Astrocyte (in vitro differentiated cells and primary cell): Measurements from ENCODE around the gene OR2AE1.

Experiments
- CTCF ChIP-seq: IDR thresholded peaks from 2 replicates; pipeline ENCODE4 v1.5.1; 2011; ENCODE audit warnings: low read depth, mild to moderate bottlenecking, inconsistent platforms, low read length, moderate library complexity; ENCODE audit not compliant: insufficient read depth
- EZH2 ChIP-seq: IDR thresholded peaks from 2 replicates; pipeline ENCODE4 v1.6.1; 2012; ENCODE audit warnings: mild to moderate bottlenecking, low read length, inconsistent platforms; ENCODE audit not compliant: insufficient read depth

- TF ChIP-seq CTCF (no peak), EZH2 (no peak)
These were observed 42.5 kb downstream of the OR2AE1 start for GRCh38 chr7:99834382-99834781.
